SH-SY5Y (cell line): ENCODE measurements around the gene ALDH3A2.

ENCODE experiments used
- GATA2 ChIP-seq: IDR thresholded peaks from 2 replicates; pipeline ENCODE4 v1.6.1; 2011; ENCODE audit warnings: mild to moderate bottlenecking, low read depth, low read length
- GATA3 ChIP-seq: IDR thresholded peaks from 2 replicates; pipeline ENCODE4 v1.6.1; 2011; ENCODE audit warnings: low read depth, mild to moderate bottlenecking, low read length, moderate library complexity

The ALDH3A2 gene

GRCh38 chr17:19724501-19725420 is 76.2 kb downstream of the ALDH3A2 start:
- TF ChIP-seq GATA3 (no peak), GATA2 (no peak)

- TF ChIP-seq GATA3 (no peak), GATA2 (no peak)
Observed at GRCh38 chr17:19725486-19725885, 76.9 kb downstream of the ALDH3A2 start.

- TF ChIP-seq GATA3, result no peak
- TF ChIP-seq GATA2, result no peak
Observed at GRCh38 chr17:19726631-19727376, 78.3 kb downstream of the ALDH3A2 start.
